ENCODE measurements around the gene CYBA.
"Not testable (repeated sequence)": the region's sequence is repeated elsewhere in the genome, so short reads cannot be mapped to it uniquely, and the experiment has no call there.

CYBA gene

GRCh38 chr16:88610909-88611812 is 39.7 kb downstream of the CYBA start:
- DNase-seq (ENCODE audit: low read depth), result no peak

- DNase-seq (ENCODE audit: low read depth), result no peak
Measured at GRCh38 chr16:88610080-88610479, 40.8 kb downstream of the CYBA start.

DNA sequence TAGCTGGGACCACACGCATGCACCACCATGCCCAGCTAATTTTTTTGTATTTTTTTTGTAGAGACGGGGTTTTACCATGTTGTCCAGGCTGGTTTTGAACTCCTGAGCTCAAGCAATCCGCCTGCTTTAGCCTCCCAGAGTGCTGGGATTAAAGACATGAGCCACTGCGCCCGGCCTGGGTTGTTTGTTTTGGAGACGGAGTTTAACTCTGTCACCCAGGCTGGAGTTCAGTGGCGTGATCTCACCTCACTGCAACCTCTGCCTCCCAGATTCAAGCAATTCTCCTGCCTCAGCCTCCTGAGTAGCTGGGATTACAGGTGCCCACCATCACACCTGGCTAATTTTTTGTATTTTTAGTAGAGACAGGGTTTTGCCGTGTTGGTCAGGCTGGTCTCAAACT is 41.4 kb downstream of the CYBA start:
- DNase-seq (ENCODE audit: low read depth), result not testable (repeated sequence)

DNA sequence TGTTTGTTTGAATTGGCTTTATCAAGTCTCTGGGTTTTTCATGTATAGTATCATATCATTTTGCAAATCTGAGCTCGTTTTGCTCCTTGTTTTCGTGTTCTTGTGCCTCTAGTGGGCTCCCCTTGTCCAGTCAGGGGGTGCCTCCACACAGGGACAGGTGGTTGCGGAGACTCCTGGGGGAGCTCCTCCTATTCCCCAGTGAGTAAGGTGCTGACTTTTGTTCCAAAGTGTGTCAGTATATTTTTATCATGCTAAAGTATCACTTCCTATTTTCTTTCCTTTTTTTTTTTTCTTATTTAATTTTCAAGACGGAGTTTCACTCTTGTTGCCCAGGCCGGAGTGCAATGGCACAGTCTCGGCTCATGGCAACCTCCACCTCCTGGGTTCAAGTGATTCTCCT is 42.8 kb downstream of the CYBA start:
- no peak for DNase-seq (ENCODE audit: low read depth)

DNA sequence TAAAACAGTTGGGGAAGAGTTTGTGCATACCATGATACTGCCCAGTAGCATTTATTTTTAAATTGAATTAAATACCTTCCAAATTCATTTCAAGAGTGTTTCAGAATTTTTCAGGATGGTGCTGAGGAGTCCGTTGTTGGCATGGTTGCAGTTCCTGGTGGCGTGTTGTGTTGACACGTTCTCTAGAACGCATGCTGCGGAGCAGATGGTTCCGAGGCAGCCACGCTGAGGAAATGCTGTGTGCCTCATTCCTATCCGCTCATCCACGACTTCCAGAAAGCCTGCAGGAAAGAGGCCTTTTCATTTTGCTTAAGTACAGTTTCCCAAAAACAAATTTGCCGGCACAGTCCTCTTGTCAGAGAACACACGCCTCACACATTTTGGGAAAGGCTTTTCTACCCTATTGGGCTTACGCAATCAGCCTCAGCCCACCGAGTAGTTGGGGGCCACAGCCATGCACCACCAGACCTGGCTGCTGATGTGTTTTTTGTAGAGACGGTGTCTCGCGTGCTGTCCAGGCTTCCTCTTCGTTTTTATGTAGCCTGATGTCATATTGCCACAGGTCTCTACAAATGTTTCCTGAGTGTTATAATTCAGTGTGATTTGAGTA is 44.6 kb downstream of the CYBA start:
- DNase-seq (ENCODE audit: low read depth), result no peak

GRCh38 chr16:88605186-88606147 is 45.4 kb downstream of the CYBA start:
- no peak for DNase-seq (ENCODE audit: low read depth)

DNA sequence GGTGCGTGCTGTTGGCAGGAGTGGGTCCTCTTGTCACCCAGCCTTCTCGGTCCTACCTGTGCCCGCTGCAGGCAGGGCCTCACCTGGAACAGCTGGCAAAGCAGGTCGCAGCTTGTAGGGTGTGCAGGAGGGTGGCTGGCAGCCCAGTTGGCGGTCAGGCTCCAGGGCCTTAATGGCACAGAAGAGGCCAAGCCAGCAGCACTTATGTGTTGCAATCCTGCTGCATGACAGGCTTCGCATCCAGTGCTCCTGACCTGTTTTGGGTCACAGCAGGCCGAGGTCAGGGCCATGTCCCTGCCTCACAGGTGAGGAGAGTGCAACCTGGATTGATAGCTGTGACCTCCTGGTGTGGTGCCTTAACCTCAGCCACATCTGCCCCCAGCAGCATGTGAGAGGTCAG is 48.8 kb downstream of the CYBA start:
- DNase-seq (ENCODE audit: low read depth), result no peak

GRCh38 chr16:88601313-88602036 is 49.4 kb downstream of the CYBA start:
- no peak for DNase-seq (ENCODE audit: low read depth)

- DNase-seq (ENCODE audit: low read depth), result no peak
Measured at GRCh38 chr16:88600539-88600896, 50.3 kb downstream of the CYBA start.

DNA sequence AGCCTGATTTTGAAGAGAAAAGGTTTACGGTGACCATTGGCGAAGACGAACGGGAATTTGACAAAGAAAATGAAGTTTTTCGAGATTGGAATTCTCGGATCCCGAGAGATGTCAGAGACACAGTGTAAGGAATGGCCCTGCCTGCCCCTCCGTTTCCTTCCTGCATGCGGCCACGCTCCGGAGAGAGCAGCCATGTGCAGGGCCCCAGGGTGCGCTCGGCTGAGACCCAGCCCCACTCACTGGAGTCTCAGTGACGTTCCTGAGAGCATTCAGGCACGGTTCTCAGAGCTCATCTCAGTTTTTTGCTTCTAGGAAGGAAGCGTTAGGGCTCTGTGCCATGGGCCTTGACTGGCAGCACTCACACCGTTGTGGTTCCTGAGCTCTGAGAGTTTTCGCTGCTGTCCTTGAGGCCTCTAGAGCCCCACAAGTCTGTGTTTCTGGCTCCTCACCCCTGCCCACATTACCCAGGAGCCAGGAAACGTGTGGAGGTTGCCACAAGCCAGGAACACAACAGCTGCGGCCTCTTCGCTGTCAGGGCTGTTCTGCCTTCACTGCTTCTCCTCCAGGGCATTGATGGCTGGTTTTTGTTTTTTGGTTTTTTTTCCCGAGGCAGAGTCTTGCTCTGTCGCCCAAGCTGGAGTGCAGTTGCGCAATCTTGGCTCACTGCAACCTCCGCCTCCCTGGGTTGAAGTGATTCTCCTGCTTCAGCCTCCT is 50.9 kb downstream of the CYBA start:
- DNase-seq (ENCODE audit: low read depth), result no peak

GRCh38 chr16:88599092-88599733 is 51.6 kb downstream of the CYBA start:
- DNase-seq (ENCODE audit: low read depth), result no peak

- DNase-seq (ENCODE audit: low read depth), result no peak
Measured at GRCh38 chr16:88597856-88598491, 52.9 kb downstream of the CYBA start.

GRCh38 chr16:88596483-88596882 is 54.4 kb downstream of the CYBA start:
- DNase-seq (ENCODE audit: low read depth), result no peak

DNA sequence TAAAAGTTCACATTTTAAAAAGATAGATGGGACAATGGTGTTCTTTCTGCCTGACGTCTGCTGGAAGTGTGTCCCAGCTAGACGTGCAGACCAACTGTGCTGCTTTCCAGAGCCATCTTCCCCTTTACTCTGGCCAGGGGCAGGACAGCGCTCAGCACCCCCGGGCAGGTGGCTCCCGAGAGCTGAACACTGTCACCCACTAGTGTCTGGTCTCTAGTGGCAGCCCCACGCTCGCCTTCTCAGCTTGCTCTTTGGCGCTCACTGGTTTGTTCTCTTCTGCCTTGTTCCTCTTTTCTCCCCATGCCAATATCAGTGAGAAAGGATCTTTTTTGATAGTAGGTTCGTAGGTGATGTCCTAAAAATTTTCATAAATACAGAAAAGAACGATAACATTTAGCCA is 54.9 kb downstream of the CYBA start:
- DNase-seq (ENCODE audit: low read depth), result no peak

GRCh38 chr16:88595101-88595500 is 55.8 kb downstream of the CYBA start:
- DNase-seq (ENCODE audit: low read depth), result no peak

DNA sequence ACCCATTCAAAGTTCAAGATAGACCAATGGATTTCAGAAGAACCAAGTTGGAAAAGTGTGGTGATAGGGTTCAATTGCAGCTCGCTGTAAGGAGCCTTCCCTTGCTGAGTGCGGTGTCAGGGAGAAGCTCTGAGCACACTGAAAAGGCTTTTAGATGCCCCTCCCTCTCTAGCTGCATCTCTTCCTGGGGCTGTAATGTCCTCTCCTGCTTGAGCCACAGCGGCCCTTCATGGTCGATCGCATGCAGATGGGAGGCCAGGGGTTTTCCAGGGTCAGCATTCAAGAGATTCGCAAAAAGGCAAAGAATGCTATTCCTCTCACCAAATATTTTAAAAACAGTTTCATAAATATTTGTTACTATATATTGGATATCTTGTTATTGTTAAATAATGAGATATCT is 56.9 kb downstream of the CYBA start:
- no peak for DNase-seq (ENCODE audit: low read depth)

DNA sequence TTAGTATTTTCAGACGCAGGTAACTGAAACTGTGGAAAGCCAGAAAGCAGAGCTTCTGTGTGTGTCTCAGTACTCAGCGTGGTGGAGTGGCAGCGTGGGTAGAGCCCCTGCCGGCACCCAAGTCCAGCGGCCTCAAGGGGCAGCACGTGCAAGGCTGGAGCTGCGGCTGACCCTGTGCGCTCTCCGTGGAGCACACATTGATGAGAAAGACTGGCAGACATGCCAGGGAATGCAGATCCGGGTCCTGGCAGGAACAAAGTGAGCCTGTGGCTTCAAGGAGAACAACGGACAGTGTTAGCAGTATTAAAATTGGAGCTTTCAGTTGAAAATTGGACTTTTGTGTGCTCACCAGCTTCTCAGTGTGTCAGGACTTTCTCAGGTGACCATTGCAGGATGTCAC is 57.4 kb downstream of the CYBA start:
- no peak for DNase-seq (ENCODE audit: low read depth)

Data from non-pigmented ciliary epithelial cell (primary cell).